SKM-1 treated with dmso at 0.1 percent for 144 hours (cell line): ENCODE results near the gene SLC4A5.
"Not testable (repeated sequence)": the region's sequence is repeated elsewhere in the genome, so short reads cannot be mapped to it uniquely, and the experiment has no call there.

Source experiments
- DNase-seq: peaks from one replicate; lab custom pipeline; 2025; ENCODE audit not compliant: unreplicated experiment; lab: John Stamatoyannopoulos, UW

Gene SLC4A5

GRCh38 chr2:74239346-74239745 is 103.9 kb downstream of the SLC4A5 start:
- DNase-seq: no peak

GRCh38 chr2:74238879-74239278 is 104.3 kb downstream of the SLC4A5 start:
- DNase-seq: no peak

DNA sequence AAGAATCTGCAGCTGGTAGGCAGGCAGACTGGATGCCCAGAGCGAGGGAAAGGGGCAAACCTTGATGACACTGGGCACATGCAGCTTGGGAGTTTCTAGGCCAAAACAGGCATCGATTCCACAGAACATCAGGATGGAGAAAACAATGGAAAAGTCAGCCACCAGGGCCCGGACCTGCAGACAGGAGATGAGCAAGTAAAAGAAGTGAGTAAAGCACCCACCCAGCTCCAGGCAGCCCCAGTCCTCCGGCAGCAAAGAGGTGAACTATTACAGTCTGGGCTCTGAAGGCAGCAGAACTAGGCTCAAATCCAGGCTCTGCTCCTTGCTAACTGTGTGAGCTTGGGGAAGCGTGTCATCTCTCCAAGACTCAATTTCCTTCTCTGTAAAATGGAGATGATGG is 108.2 kb downstream of the SLC4A5 start:
- DNase-seq: no peak

- DNase-seq: no peak
Observed at GRCh38 chr2:74233648-74234047, 109.6 kb downstream of the SLC4A5 start.

DNA sequence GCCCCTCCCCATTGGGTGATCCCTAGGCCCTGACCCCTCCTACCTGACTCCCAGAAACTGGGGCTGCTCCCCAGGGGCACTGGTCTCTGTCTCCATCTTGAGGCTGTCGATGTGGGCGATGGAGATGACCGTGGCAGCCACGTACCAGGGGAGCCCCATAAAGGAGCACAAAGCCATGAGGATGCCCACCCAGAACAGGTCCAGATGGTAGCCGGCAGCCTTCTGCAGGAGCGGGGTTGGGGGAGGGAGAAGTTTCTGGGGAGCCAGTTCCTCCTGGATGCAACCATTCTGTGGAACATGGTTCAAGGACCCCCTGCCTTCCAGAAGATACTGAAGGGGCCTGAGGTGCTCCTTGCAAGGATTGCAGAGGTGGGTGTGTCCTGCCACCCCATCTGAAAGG is 110.8 kb downstream of the SLC4A5 start:
- DNase-seq: no peak

GRCh38 chr2:74229865-74230264 is 113.4 kb downstream of the SLC4A5 start:
- not testable (repeated sequence) for DNase-seq

- DNase-seq: no peak
Observed at GRCh38 chr2:74228772-74229171, 114.4 kb downstream of the SLC4A5 start.

DNA sequence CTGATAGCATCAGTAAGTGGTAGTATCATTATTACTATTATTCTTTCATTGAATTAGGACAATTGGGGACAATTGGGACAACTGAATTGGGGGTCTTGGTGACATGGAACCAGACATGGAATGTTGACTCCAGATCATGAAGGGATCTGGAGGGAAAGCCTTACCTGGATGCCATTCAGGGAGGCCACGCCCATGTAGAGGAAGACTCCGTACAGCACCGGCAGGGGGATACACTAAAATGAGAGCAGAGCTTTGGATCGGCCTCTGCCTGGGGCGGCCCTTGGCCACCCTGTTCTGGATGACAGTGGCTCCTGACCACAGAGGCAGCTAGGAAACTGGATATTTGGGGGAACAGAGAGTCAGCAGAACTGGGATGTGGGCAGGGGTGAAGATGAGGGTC is 115.6 kb downstream of the SLC4A5 start:
- DNase-seq: no peak

- no peak for DNase-seq
Observed at GRCh38 chr2:74226648-74227213, 116.5 kb downstream of the SLC4A5 start.

DNA sequence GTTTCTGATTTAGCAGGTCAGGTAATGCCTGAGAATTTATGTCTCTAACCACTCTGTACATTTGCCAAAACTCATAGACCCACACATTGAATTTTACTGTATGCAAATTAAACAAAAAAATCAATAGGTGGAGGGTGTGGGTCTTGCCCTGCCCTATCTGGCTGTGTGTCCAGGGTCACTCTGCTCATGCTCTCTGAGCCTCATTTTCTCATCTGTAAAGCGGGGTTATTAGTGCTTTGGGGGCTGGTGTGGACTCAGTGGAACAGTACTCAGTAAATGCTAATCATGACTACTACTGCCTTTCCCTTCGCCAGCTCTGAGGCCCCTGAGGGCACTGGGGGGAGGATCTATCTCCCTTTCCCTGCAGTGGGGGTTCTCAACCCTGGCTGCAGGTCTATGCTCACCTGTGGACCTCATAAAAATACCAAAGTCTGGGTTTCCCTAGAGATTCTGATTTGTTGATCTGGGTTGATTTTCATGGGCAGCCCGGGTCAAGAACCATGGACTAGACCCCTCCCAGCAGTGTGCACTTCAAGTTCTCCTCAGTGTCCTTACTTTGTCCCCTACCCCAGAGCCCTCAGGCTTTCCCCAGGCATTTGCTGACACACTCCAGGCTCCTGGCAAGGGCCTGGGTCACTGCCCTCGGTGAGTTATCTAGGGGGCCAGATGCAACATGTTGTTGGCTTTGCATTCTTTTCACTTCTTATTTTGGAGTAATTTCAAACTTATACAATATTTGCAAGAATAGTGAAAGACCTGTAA is 117.3 kb downstream of the SLC4A5 start:
- DNase-seq: no peak

DNA sequence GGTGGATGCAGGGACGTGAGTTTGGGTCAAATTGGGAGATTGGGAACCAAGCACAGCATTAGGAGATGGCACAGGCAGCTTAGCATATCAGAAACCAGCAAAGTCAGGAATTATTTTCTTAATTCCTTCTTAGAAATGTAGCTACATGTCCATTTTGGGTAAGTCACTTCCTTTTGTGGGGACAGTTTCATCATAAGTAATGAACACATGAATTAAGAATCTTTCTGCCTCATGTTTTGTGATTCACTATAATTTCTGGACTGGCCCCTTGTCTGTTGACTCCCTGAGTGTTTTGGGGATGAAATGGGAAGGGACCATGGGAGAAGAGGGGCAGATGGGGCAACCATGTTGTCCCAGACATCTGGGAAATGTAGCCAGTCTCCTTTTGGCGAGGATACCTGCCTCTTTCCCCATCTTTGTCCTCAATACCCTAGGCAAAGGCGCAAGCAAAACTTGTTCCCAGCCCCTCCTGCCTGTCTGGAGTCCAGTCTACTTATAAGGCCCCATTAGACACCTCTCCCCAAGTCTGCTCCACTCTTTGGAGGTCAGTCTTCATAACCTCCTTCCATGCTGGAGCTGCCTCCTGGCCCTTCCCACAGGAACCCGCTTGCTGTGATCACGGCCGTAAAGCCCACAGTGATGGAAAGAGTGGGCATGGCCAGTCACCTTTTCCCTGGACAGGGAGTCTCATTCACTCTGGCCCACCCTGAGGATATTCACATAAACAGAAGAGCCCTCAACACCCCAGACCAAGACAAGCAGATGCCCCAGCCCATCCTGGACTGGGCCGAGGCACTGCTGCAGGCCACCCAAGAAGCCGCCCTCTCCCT is 119.1 kb downstream of the SLC4A5 start:
- DNase-seq: no peak

DNA sequence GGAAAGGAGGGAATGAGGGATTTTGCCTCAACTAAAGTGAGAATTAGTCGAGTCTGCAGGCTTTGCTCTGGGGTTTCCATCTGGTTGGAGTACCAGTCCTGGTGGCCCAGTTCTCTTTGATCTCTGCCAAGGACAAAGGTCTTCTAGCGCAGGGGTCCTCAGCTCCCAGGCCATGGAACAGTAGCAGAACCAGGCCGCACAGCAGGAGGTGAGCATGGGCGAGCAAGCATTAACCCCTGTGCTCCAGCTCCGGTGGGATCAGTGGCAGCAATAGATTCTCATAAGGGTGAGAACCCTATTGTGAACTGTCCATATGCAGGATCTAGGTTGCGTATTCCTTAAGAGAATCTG is 120.9 kb downstream of the SLC4A5 start:
- DNase-seq: no peak

DNA sequence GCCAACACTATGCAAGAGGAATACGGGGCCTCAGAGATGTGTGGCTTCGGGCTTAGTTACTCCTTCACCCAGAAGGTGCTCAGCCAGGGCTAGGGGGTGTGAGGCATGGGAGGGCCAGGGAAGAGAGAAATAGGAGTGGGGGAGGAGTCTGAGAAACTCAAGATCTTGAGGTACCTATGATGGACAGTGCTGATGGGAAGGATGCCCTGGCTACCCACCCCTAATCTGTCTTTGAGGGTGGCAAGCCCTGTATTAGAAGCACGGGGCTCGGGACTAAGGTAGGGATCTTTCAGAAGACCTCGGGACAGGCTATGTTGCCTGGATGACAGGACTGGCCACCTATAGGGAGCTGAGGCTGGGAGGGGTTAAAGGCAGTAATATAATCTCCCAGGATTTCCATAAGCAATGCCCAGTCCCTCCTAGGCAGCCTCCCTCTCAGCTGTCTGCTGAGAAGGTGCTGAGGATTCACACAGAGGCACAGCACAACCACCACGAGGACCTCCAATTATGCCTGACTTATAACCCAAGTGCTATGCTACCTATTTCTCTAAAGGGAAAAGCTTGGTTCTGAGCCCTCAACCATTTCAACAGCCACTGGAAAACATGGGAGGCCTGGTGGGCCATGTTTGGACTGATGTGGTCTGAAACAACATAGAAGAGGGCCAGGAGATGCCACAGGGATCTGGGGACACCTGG is 121.5 kb downstream of the SLC4A5 start:
- DNase-seq: no peak

- no peak for DNase-seq
Observed at GRCh38 chr2:74221091-74221490, 122.1 kb downstream of the SLC4A5 start.

DNA sequence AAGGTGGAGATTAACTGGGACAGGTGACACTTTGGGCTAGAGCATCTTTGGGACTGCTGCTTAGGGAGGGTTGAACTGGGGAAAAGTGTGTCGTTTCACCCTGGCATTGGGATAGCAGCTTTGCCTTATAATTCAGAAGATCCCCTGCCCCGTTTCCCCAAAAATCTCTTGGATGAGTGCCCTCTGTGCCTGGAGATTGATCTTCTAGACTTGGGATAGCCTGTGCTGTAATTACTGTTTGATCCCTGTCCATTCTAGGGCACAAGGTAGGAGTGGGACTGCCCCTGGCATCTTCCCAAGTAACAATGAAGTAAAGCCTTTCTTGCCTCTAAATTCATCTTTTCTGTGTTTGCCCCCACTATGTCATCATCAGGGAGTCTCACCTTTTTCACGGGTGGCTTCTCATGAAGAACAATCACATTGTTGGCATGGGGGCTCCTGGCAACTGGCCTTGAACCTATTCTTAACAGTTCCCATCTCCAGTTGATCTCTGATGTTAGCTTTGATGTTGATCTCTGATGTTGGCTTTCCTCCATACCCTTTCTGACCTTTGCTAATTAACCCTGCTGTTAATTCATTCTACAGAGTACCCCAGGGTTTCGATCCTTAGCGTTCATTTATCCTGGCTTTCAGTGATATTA is 123.2 kb downstream of the SLC4A5 start:
- no peak for DNase-seq

DNA sequence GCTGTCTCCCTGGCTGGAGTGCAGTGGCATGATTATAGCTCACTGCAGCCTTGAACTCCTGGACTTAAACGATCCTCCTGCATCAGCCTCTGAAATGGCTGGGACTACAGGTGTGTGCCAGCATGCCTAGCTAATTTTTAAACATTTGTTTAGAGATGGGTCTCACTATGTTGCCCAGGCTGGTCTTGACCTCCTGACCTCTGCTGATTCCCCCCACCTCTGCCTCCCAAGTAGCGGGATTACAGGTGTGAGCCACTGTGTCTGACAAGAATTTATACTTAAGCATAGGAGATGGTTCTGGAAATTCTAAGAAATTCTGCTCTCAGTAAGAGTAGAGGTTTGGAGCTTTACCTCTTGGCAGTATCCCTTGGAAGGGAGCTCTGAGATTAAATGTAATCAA is 126.6 kb downstream of the SLC4A5 start:
- no peak for DNase-seq

- DNase-seq: not testable (repeated sequence)
Observed at GRCh38 chr2:74215771-74216170, 127.4 kb downstream of the SLC4A5 start.

DNA sequence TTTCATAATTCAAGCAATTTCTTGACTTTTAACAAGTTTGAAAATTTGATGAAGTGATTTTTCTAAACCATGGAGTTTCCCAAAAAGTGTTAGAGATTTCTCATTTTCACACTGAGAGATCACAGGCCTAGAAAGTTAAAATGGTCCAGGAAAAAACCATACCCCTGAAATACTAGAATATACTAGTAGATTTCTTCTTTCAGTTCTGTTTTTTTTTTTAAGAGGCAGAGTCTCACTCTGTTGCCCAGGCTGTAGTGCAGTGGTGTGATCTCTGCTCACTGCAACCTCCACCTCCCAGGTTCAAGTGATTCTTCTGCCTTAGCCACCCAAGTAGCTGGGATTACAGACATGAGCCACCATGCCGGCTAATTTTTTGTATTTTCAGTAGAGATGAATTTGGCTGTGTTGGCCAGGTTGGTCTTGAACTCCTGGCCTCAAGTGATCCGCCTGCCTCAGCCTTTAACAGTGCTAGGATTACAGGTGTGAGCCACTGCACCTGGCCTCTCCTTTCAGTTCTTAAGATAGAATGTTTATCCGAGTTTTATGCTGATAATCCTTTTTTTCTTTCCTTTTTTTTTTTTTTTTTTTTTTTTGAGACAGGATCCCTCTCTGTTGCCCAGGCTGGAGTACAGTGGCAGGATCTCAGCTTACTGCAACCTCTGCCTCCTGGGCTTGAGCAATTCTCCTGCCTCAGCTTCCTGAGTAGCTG is 130.4 kb downstream of the SLC4A5 start:
- DNase-seq: no peak

GRCh38 chr2:74206180-74206688 is 137.0 kb downstream of the SLC4A5 start:
- DNase-seq: peak; percentile 35

- no peak for DNase-seq
Observed at GRCh38 chr2:74205596-74205995, 137.6 kb downstream of the SLC4A5 start.
